Pulmonary artery endothelial cell (primary cell): ENCODE data around the gene TLE5. TPM values are rescaled to one million over a fixed set of nuclear protein-coding genes. Genes with fewer than 3 reads are reported as not detected.
"Not testable (repeated sequence)": the region's sequence is repeated elsewhere in the genome, so short reads cannot be mapped to it uniquely, and the experiment has no call there.

Experiments used
- DNase-seq: peaks from one replicate; pipeline ENCODE4 v3.0.0-alpha.2; 2011; ENCODE audit warnings: low read depth, low spot score
- total RNA-seq: library from RNA; depleted of rRNA; stranded (reverse); fragments of >200 nt; gene quantifications from 2 replicates; pipeline ENCODE4 v1.2.3, GENCODE V29; 2014

TLE5 gene
- total RNA-seq, 1 donor from 2014 or later: 129 TPM

DNA sequence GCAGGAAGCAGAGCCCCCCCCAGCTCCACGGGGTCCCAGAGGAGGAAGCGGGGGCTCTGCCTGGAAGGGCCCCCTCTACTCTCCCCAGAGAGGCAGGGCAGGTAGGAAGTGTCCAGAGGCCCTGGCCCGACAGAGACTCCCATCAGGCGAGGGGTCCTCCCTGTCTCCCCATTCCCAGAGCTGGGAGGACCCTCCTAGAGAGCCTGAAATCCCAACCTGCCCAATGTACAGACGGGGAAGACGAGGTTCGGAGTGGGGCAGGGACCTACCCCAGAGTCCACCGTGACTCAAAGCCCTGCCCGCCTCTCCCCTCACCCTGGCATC is 34.4 kb downstream of the TLE5 start:
- DNase-seq: no peak

DNA sequence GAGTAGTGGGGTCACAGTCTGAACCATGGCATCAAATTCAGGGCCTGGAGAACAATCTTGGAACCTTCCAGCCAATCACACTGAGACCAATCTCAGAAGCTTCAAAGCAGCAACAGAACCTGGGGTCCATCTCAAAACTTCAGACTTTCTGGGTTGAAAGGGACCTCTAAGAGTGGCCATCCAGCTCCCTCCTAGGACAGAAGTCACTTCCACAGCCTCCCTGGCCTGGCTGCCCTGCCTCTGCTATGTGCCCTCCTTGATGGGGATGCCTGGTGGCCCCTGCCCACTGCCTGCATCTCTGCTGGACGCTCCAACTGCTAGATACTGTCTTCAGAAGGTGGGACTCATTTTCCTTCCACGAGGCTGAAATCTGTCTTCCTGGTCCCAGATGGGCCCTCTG is 35.0 kb downstream of the TLE5 start:
- DNase-seq: no peak

DNA sequence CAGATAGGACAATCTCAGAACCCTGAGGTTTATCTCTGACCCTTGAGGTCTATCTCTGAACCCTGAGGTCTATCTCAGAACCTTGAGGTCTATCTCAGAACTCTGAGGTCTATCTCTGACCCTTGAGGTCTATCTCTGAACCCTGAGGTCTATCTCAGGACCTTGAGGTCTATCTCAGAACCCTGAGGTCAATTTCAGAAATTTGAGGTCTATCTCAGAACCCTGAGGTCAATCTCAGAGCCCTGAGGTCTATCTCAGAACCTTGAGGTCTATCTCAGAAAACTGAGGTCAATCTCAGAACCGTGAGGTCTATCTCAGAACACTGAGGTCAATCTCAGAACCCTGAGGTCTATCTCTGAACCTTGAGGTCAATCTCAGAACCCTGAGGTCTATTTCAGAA is 35.5 kb downstream of the TLE5 start:
- no peak for DNase-seq

DNA sequence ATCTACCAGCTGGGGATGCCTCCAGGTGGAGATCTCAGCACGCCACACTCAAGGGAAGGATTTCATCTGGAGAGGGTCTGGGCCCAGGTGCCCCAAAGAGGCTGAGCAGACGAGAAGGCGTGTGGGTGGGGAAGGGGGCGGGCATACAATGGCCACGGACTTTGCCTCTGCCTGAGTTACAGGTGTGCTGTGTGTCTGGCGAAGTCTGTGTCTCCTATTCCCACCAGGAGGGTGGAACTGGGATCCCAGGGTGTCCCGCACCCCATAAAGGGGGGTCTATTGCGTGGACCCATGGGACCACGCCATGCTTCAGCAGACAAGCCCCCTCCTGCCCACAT is 36.8 kb downstream of the TLE5 start:
- no peak for DNase-seq

DNA sequence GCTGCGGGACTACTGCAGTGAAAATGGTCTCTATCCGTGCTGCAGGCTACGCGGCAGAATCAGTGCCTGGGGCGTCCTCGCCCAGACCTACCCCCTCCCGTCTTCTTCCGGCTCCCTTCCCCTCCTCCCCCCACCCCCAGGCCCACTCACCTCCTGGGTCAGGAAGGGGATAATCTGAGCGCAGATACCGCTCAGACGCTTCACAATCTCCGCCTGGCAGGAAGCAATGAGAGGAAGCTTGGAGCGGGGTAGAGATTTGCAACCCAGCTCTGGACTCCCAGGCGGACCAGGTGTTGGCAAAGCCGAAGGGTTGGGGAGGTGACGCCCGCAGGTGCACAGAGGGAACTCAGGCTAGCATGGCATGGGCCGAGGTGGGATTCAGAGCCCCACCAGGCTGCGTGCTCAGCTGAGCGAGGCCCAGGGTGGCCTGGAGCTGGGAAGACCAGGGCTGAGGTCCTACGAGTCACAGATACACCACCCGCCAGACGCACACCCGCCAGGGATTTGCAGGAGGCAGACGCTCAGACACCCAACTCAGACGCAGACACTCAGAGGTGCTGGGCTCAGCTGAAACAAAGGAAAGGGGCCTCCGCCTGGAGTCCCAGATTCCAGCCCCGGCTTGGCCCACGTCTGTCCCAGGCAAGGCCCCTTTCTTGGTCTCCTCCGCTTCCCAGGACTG is 37.3 kb downstream of the TLE5 start:
- no peak for DNase-seq

DNA sequence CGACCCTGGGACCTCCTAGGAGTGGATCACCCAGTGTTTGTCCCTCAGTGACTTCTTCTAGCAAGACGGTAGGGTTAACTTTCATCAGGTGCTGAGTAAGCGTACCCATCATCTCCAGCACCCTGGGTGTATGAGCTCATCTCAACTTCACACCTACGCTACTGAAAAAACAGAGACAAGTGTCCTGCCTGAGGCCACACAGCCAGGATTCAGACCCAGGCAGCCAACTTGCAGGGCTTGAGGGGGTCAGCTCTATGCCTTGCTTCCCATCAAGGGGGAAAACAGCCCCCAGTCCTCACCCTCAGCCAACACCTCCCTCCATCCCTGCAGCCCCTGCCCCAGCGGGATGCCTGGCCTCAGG is 37.8 kb downstream of the TLE5 start:
- no peak for DNase-seq

DNA sequence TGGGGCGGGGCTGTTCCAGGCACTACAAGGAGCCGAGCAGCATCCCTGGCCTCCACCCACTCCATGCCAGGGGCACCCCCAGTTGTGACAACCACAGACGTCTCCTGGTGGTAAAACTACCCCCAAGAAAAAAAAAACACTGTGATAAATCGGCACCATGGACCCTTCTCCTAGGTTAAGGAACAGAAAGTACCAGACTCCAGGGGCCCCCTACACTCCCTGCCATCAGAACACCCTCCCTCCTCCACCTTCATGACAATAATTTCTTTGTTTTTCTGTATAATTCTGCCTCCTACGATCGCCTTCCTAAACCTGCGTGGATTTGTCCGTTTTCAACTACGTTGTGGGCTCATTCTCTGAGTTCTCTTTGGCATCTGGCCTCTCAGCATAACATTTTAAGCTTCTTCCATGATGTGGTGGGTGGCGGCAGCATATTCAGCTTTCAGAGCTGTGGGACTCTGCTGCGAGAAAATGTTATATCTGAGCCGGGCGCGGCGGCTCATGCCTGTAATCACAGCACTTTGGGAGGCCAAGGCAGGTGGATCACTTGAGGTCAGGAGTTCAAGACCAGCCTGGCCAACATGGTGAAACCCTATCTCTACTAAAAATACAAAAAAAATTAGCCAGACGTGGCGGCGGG is 41.9 kb downstream of the TLE5 start:
- DNase-seq: no peak

DNA sequence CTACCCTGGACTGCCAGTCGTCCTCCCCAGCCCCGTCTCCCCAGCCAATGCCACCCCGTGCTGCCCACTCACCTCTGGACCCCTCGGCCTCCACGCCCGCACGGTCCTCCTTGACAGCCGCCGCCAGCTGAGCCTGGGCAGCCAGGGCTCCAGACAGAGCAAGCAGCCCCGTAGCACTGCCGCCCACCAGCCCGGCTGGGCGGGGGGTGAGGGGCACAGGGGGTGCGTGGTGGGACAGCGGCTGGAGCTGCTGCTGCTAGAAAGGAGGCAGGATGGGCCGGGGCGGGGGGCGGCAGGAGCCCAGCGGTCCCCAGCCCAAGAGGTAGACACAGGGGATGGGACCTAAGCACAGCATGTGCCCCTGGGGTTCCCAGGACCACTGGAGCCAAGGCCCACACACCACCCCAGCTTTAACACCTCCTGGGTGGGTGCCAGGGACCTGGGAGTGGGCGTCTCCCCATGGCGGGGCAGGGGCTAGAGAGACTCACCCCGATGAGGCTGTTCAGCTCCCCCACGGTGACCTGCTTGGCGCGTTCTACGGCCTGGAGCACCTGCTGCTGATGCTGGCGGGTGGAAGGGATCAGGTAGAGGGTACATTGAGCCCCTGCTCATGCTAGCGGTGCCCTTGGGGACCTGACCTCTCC is 43.0 kb downstream of the TLE5 start:
- DNase-seq: no peak

DNA sequence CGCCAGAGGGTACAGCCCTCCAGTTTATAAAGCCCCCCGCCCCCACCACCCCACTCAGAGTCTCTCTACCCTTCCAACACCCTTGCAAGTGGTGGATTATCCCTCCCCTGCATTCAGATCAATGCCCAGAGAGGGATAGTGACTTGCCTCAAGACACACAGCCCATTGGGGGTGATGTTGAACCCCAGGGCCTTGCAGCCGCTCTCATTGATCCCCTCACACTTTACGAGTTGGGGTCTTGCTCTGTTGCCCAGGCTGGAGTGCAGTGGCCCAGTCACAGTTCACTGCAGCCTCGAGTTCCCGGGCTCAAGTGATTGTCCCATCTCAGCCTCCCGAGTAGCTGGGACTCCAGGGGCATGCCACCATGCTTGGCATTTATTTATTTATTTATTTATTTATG is 44.4 kb downstream of the TLE5 start:
- no peak for DNase-seq

DNA sequence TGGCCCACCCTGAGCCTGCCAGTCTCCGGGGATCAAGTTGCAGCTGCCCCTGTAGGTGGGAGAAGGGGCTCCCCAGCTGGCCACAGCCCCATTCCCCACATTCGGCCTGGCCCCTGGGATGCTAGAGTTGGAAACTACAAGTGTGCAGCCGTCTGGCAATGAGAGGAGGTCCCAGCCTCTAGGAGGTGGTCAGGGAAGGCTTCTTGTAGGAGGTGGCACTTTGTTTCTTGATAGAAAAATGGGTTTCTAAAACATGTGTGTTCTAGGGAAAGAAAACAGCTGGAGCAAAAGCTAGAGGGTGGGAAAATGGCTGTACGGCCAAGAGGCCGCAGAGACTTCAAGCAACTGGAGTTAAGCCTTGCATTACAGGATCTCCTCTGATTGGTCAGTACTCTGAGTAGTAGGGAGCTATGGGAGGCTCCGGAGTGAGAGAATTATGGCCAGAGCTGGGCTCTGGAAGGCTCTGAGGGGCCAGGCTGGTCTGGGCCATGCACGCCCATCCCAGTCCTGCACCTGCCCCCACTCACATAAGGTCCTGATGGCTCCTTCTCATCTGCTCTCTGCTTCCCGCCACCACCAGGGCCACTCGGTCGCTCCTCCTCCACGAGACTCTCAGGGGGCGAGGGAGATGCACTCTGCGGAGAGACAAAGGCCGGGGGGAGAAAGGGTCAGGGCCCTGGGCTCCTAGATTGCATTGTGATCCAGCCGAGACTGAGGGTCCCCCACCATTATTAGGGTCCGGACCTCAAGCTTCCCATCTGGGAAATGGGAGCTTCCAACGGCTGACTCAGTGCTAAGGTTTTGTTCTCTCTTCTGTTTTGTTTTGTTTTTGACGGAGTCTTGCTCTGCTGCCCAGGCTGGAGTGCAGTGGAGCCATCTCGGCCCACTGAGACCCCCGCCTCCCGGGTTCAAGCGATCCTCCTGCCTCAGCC is 46.9 kb downstream of the TLE5 start:
- no peak for DNase-seq

DNA sequence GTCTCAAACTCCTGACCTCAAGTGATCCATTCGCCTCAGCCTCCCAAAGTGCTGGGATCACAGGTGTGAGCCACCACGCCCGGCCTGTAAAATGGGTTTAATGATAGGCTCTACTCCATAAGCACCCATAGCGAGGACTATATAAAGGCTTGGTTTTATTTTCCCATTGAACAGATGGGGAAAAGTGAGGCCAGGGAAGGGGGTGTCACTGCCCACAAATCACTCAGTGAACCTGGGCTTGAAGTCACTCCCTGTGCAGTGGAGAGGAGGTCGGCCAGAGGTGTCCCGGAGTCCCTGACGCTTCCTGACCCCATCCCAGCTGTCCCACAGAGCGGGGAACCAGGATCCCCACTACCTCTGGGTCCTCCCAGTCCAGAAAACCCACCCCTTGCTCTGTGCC is 48.2 kb downstream of the TLE5 start:
- DNase-seq: no peak

DNA sequence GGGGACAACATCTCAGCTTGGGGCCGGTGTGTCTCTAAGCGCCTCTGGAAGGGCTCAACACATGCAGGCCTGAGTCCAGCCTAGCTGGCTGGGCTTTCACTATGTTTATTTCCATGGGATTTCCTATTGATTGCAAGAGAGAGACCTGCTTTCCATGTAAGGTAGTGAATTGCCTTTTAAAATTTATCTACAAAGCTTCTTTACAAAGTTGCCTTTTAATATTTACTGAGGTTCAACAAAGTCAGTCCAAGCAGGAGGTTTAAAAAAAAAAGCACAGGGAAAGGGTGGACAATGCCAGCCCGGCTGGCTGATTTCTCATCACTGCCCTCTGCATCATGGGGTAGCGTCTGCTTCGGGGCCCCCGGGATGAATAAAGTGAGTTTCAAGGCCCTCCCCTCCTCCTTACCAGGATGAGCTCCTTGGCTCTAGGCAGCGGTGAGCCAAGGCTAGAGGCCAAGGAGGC is 49.0 kb downstream of the TLE5 start:
- DNase-seq: no peak

DNA sequence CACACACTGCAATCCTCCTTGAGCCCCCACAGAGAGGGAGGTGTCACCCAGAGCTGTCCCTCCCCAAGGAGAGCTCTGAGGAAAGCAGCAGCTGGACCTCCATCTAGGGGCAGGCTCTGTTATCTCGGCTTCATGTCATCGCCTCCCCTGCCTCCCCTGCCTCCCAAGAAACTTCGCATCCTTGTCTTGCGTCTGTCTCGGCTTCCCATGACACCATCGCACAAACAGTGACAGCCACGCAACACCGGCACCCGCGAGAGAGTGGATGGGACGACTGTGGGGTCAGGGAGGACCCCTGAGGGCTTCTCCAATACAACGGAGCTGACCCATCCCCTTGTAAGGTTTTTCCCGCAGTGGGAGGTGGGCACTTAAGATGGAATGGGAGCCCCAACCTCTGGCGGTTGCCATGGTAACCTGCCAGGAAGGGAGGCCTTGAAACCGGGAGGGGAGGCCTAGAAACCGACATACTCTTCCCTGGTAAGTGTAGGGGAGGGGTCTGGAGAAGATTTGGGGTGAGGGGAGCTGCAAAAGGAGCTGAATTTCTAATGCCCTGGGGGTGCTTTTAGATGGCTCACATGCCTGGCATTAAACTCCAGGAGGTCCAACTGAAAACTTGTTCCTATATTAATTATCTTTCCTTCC is 49.6 kb downstream of the TLE5 start:
- no peak for DNase-seq

DNA sequence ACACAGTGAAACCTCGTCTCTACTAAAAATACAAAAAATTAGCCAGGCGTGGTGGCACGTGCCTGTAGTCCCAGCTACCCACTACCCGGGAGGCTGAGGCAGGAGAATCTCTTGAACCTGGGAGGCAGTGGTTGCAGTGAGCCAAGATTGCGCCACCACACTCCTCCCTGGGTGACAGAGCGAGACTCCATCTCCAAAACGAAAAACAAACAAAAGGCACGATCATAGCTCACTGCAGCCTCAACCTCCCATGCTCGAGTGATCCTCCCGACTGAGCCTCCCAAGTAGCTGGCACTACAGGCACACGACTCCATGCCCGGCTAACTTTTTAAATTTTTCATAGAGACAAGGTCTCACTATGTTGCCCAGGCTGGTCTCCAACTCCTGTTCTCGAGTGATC is 50.2 kb downstream of the TLE5 start:
- not testable (repeated sequence) for DNase-seq

DNA sequence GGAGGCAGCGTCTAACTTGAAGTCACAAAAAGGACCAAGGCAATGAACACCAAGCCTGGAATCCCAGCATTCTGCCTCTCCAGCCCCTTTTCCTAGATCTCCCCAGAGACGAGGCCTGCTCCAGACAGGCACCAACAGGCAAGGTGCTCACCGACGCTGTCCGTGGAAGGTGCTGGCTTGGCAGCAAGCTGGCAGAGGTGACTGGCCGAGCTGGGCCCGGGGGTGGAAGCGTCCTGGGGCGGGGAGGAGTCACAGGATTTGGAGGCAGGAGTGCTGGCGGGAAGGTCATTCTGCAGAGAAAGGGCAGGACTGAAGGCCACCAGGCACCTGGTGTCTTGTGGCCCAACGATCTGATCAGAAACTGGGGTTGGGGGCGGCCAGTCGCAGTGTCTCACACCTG is 51.4 kb downstream of the TLE5 start:
- DNase-seq: no peak

DNA sequence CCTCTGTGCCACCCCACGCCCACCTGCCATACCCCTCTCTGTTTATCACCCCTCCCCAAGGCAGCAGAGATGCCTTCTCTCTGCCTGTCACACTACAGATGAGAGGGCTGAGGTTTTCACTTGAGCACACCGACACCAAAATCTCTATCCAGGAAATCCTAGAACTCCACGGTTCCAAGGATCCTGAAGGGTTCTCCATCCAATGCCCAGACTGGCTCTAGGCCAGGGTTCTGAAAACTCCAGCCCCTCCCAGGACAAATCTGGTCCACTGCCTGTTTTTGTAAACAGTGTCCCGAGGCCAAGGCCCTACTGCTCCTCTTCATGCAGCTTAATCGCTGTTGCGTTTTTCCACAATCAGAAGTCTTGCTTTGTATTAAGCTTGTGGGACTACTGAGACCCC is 53.3 kb downstream of the TLE5 start:
- no peak for DNase-seq

DNA sequence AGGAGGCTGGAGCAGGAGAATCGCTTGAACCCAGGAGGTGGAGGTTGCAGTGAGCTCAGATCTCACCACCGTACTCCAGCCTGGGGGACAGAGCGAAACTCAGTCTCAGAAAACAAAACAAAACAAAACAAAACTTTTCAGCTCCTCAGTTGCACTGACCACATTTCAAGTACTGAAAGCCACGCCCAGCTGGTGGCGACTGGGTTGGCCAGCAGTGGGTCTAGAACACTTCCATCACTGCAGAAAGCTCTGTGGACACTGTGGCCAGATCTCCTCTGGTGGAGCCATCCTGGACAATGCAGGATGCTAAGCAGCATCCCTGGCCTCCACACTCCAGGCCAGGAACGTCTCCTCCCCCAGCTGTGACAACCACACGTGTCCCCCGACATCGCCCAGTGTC is 54.3 kb downstream of the TLE5 start:
- no peak for DNase-seq

DNA sequence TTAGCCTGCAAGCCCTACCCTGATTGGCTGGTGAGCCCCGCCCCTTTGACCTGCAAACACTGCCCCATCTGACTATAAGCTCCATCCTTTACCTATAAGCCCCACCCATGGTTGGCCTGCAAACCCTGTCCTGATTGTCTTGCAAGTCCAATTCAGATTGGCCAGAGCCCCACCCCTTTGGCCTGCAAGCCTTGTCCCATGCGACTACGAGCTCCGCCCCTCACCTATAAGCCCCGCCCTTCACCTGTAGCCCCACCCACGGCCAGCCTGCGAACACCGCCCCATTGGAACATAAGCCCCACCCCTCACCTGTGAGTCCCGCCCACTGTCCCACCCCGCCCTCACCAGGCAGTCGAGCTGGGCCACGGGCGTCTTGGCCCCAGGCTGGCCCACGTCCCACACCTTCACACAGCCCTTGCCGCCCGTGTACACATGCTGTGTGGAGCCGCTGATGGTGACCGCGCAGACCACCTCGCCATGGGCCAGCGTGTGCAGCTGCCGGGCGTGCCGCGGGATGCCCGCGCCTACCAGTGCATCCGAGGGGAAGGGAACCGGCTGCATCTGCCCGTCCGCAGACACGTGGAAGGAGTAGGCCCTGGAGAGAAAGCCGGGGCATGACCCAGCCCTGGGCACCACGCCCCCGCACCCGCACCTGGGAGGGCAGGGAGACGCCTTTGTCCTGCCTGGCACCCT is 56.1 kb downstream of the TLE5 start:
- DNase-seq: no peak

DNA sequence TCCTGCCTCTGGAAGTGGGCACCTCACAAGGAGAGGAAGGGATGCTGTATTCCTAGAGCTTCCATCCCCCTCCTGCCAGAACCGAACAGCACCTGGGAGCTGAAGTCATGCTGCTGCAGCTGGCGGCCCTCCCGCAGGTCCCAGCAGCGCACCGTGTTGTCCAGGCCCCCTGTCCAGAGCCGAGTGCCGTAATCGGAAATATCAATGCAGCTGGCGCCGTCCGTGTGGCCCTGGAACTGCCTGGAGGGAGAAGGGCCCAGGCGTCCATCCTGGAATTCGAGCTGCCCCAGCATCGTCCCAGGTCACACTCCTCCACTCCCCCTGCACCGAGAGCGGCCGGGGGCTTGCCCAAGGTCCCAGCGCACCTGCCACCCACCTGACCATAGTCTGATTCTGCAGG is 57.0 kb downstream of the TLE5 start:
- DNase-seq: no peak

DNA sequence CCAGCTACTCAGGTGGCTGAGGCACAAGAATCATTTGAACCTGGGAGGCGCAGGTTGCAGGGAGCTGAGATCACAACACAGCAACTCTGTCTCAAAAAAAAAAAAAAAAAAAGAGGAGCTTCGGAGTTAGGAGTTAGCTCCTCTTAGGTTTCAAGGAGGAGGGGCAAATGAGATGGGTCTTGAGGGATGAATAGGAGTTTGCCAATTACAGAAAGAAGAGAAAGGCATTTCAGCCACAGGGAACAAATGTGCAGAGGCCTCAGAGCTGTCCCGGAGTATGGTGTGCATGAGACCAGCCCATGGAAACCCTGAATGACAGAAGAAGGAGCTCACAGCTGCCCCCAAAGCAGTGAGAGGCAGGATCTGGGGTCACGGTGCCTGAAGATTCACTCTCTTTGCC is 57.8 kb downstream of the TLE5 start:
- DNase-seq: no peak

DNA sequence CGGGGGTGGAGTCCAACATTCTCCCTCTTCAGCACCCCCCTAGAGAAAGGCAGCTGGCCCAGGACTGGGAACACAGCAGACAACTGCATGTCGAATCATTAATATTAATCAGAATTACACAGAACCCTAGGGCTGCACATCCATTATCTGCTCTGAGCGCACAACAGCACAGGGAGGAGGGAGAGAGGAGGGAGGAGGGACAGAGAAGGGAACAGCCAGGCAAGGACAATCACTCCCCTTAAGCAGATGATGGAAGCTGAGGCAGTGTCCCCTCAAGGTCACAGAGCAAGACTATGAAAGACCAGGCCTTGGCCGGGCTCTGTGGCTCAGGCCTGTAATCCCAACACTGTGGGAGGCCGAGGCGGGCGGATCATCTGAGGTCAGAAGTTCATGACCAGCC is 59.2 kb downstream of the TLE5 start:
- no peak for DNase-seq
